HCT116 (cell line): ENCODE measurements around the gene RANBP10. TPM values are rescaled to one million over a fixed set of nuclear protein-coding genes. Genes with fewer than 3 reads are reported as not detected.

Experiments used
- ATAC-seq: fragments of 200-7000 bp; cut with Tn5 transposase; 2 replicates; pipeline ENCODE4 v1.9.1; 2020; ENCODE audit warnings: mild to moderate bottlenecking, moderate library complexity
- BruUV-seq: library from RNA; stranded (reverse); fragments of 400-500 nt; replicated peaks from 2 replicates; lab custom pipeline; 2021; lab: Mats Ljungman, UMichigan
- CTCF ChIA-PET: fragments of 300-600 bp; sonication (Branson Sonifier 250); formaldehyde crosslinking; loops from one replicate; lab custom pipeline; 2021; ENCODE audit warnings: antibody characterized with exemption; lab: Charles Lee
- POLR2A ChIA-PET: fragments of 300-600, 350-600 bp; sonication (Branson Sonifier 250); formaldehyde crosslinking; loops from one replicate; lab custom pipeline; 2021; ENCODE audit warnings: antibody characterized with exemption; lab: Charles Lee
- RAD21 ChIA-PET, 2 experiments: fragments of 300-600 bp; sonication (Branson Sonifier 250); formaldehyde crosslinking; loops; one replicate each; lab custom pipeline; 2023; ENCODE audit warnings: low total read pairs in 2 of 2; ENCODE audit not compliant: uncharacterized antibody in 2 of 2, unreplicated experiment in 2 of 2, low non-redundant PET in 1 of 2; lab: Charles Lee
- DNase-seq: peaks from one replicate; pipeline ENCODE4 v3.0.0-alpha.2; 2010; ENCODE audit warnings: low read depth, low spot score
- H2AFZ ChIP-seq: fragments of 200-600 bp; shearing (Covaris generic), sonication (generic); 2 replicates; pipeline ENCODE4 v1.6.1; 2017; ENCODE audit warnings: low read depth, mixed run types, mixed read lengths, antibody characterized with exemption, low read length; ENCODE audit not compliant: poor library complexity, severe bottlenecking
- H3K27ac ChIP-seq: 2 replicates; pipeline ENCODE4 v1.5.1; 2012; ENCODE audit warnings: low read depth, low read length
- H3K27me3 ChIP-seq: fragments of 200-600 bp; sonication (generic); 2 replicates; pipeline ENCODE4 v1.6.1; 2016; ENCODE audit warnings: mixed run types, low read length, mixed read lengths; ENCODE audit not compliant: insufficient read depth
- H3K36me3 ChIP-seq, 2 experiments: fragments of 200-500 bp in 1 of 2; fragments of 200-600 bp in 1 of 2; sonication (Bioruptor generic) in 1 of 2; sonication (generic) in 1 of 2; 2 replicates each; pipeline versions ENCODE4 v1.5.1 to v1.6.1; 2014 to 2016; ENCODE audit warnings: low read length in 2 of 2, inconsistent platforms in 1 of 2, mixed read lengths in 1 of 2, mixed run types in 1 of 2; ENCODE audit not compliant: insufficient read depth in 2 of 2, control insufficient read depth in 1 of 2
- H3K4me1 ChIP-seq, 2 experiments: fragments of 200-600 bp in 1 of 2; sonication (generic) in 1 of 2; 2 replicates each; pipeline versions ENCODE4 v1.5.1 to v1.6.1; 2012 to 2017; ENCODE audit warnings: low read length in 2 of 2, inconsistent platforms in 1 of 2, mild to moderate bottlenecking in 1 of 2, mixed read lengths in 1 of 2, mixed run types in 1 of 2, moderate library complexity in 1 of 2; ENCODE audit not compliant: insufficient read depth in 2 of 2, control insufficient read depth in 1 of 2
- H3K4me2 ChIP-seq: fragments of 200-600 bp; sonication (generic); 2 replicates; pipeline ENCODE4 v1.6.1; 2017; ENCODE audit warnings: mixed run types, low read length, mixed read lengths
- H3K4me3 ChIP-seq, 2 experiments: fragments of 200-600 bp in 1 of 2; sonication (generic) in 1 of 2; replicated peaks in 1 of 2; 2 replicates each; pipeline ENCODE4 v1.5.1; 2011 to 2016; ENCODE audit warnings: low read length in 2 of 2, control low read depth in 1 of 2, low read depth in 1 of 2, mild to moderate bottlenecking in 1 of 2, mixed read lengths in 1 of 2, mixed run types in 1 of 2
- H3K79me2 ChIP-seq: fragments of 200-600 bp; sonication (generic); 2 replicates; pipeline ENCODE4 v1.6.1; 2017; ENCODE audit warnings: mild to moderate bottlenecking, mixed run types, low read length, moderate library complexity, mixed read lengths; ENCODE audit not compliant: insufficient read depth
- H3K9ac ChIP-seq: fragments of 200-600 bp; sonication (generic); 2 replicates; pipeline ENCODE4 v1.6.1; 2016; ENCODE audit warnings: low read length, mixed read lengths
- H3K9me2 ChIP-seq: fragments of 200-600 bp; sonication (generic), shearing (Covaris generic); 2 replicates; pipeline ENCODE4 v1.6.1; 2017; ENCODE audit warnings: mixed run types, mild to moderate bottlenecking, moderate library complexity; ENCODE audit not compliant: insufficient read depth
- H3K9me3 ChIP-seq, 2 experiments: fragments of 200-500 bp in 1 of 2; fragments of 200-600 bp in 1 of 2; sonication (Bioruptor generic) in 1 of 2; sonication (generic) in 1 of 2; 2 replicates each; pipeline ENCODE4 v1.6.1; 2014 to 2017; ENCODE audit warnings: low read length in 2 of 2, mixed read lengths in 2 of 2, inconsistent platforms in 1 of 2, low read depth in 1 of 2, mild to moderate bottlenecking in 1 of 2, mixed run types in 1 of 2, moderate library complexity in 1 of 2; ENCODE audit not compliant: control insufficient read depth in 1 of 2, insufficient read depth in 1 of 2
- H4K20me1 ChIP-seq: fragments of 200-600 bp; sonication (generic), shearing (Covaris generic); 2 replicates; pipeline ENCODE4 v1.6.1; 2017; ENCODE audit warnings: mixed run types, mild to moderate bottlenecking, moderate library complexity; ENCODE audit not compliant: insufficient read depth
- CBX3 ChIP-seq: IDR thresholded peaks from 2 replicates; pipeline ENCODE4 v1.6.1; 2012; ENCODE audit warnings: low read depth
- EGR1 ChIP-seq: IDR thresholded peaks from 2 replicates; pipeline ENCODE4 v1.6.1; 2012; ENCODE audit warnings: low read depth
- ELF1 ChIP-seq: IDR thresholded peaks from 2 replicates; pipeline ENCODE4 v1.6.1; 2012; ENCODE audit warnings: low read depth, borderline replicate concordance
- EZH2 ChIP-seq: fragments of 200-600 bp; sonication (generic); IDR thresholded peaks from 2 replicates; pipeline ENCODE4 v1.6.1; 2017; ENCODE audit warnings: antibody characterized with exemption, mixed run types
- JUND ChIP-seq: IDR thresholded peaks from 2 replicates; pipeline ENCODE4 v1.6.1; 2012
- POLR2A ChIP-seq: IDR thresholded peaks from 2 replicates; pipeline ENCODE4 v1.7.0; 2011; ENCODE audit warnings: borderline replicate concordance; ENCODE audit not compliant: insufficient read depth, insufficient read length; ENCODE audit errors: extremely low read depth
- POLR2AphosphoS5 ChIP-seq: IDR thresholded peaks from 2 replicates; pipeline ENCODE4 v1.6.1; 2011; ENCODE audit warnings: mild to moderate bottlenecking, low read depth, low read length, moderate library complexity
- RAD21 ChIP-seq: IDR thresholded peaks from 2 replicates; pipeline ENCODE4 v1.6.1; 2012; ENCODE audit warnings: low read depth, mild to moderate bottlenecking
- SRF ChIP-seq: IDR thresholded peaks from 2 replicates; pipeline ENCODE4 v1.6.1; 2012; ENCODE audit warnings: low read depth
- TCF7L2 ChIP-seq: IDR thresholded peaks from 2 replicates; pipeline ENCODE4 v1.7.0; 2011; ENCODE audit warnings: borderline replicate concordance, inconsistent platforms; ENCODE audit not compliant: insufficient read depth, insufficient read length; ENCODE audit errors: extremely low read depth
- YY1 ChIP-seq: IDR thresholded peaks from 2 replicates; pipeline ENCODE4 v1.6.1; 2011; ENCODE audit warnings: low read length, low read depth, moderate library complexity, mild to moderate bottlenecking; ENCODE audit not compliant: insufficient replicate concordance; ENCODE audit errors: extremely low read depth
- ZFX ChIP-seq: fragments of 450-650 bp; IDR thresholded peaks from 2 replicates; pipeline ENCODE4 v1.6.1; 2017
- ZNF274 ChIP-seq: fragments of 200-500 bp; sonication (Bioruptor generic); IDR thresholded peaks from 2 replicates; pipeline ENCODE4 v1.6.1; 2014; ENCODE audit warnings: mild to moderate bottlenecking, low read depth, low read length, inconsistent platforms
- intact Hi-C: fragments of 100-400 bp; cut with micrococcal nuclease; formaldehyde crosslinking; loops from 2 replicates; pipeline ENCODE4 v1.10.0; 2022
- total RNA-seq: library from RNA; stranded (reverse); gene quantifications from one replicate; pipeline ENCODE4 v1.2.1, GENCODE V29; 2021; ENCODE audit not compliant: unreplicated experiment
- TF ChIP-seq, protein P1 (sequence below): IDR thresholded peaks from 2 replicates; pipeline ENCODE4 v1.6.1; 2012
- TF ChIP-seq, protein P2 (sequence below): IDR thresholded peaks from 2 replicates; pipeline ENCODE4 v1.6.1; 2012

RANBP10 gene
- total RNA-seq, 1 experiment from 2014 or later = 16.9 TPM

DNA sequence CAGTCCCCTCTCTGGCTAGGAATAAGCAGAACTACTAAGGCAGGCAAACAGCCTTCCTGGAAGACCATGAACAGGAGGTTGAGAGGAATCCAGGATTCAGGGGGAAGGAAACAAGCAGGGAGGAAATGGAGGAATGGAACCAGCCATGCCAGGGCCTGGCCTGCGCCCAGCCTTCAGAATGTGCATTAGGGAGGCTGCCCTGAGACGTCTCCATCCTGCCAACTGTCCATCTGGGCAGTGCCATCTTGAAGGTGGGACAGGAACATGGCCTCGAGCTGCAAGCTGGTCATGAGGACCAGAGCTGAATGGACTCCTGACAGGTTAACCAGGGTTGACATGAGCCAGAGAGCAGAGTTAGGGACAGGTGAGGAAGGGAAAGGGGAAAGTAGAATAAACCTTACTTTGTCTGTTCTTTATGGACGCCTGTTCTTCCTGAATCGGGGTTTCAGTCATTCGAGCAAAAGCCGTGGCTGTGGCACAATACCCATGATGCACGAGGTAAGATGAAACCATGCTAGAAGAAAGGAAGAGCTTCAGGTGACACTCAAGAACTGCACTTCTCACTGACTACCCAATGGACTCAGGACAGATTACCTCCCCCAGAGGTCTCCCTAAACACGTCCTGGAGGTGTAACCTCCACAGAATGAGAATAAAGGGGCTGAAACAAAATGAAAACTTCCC lies 75.1 kb downstream of the RANBP10 start:
- peaks cover 4 to 5% of the 10 kb centered on the region in 2 experiments; a peak in 3 of 4 replicates for H3K36me3 ChIP-seq
- CTCF ChIA-PET = no interaction called here
- H3K9ac ChIP-seq = no peak overlapping the region
- H3K4me2 ChIP-seq = no peak overlapping the region
- no peaks in the 10 kb centered on the region for H3K9me3 ChIP-seq
- no peak overlapping the region for H3K4me3 ChIP-seq
- no peaks in the 10 kb centered on the region for H4K20me1 ChIP-seq
- POLR2A ChIA-PET = no interaction called here
- DNase-seq (no peak), ATAC-seq (no peak)
- no peaks in the 10 kb centered on the region for H3K79me2 ChIP-seq
- no peak overlapping the region for H2AFZ ChIP-seq
- no peak for TF ChIP-seq ZNF274
- TF ChIP-seq POLR2A = no peak
- TF ChIP-seq POLR2AphosphoS5 = no peak
- TF ChIP-seq, protein P1, sequence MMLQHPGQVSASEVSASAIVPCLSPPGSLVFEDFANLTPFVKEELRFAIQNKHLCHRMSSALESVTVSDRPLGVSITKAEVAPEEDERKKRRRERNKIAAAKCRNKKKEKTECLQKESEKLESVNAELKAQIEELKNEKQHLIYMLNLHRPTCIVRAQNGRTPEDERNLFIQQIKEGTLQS = no peak
- no peak for TF ChIP-seq EZH2
- no peak for TF ChIP-seq CBX3
- no peak for TF ChIP-seq EGR1
- no peak for TF ChIP-seq ZFX
- TF ChIP-seq JUND = no peak
- TF ChIP-seq ELF1 = no peak
- RAD21 ChIA-PET = no interaction called here
- BruUV-seq = no TSS peak
- H3K9me2 ChIP-seq = no peaks in the 10 kb centered on the region
- no peaks in the 10 kb centered on the region for H3K4me1 ChIP-seq
- no peaks in the 10 kb centered on the region for H3K27me3 ChIP-seq
- H3K27ac ChIP-seq = no peak overlapping the region
- intact Hi-C loops = no loop called here

DNA sequence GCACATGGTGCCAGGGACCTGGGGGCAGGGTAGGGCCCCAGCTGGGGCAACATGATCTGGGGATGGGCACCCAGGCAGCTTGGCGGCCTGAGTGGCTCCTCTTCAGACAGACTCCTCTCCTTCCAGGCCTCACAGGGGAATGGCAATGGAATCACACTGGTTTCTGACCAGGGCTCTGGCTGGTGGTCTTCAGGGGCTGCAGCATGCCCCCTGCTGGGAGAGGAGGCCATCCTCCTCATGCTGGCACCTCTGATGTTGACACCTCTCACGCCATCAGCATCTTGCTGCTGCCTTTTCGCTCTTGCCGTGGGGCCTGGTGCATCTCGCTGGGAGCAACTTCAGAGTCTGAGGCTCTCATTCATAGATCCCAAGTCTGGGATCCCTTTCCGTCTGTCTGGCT lies 76.0 kb downstream of the RANBP10 start:
- ATAC-seq (no peak), DNase-seq (no peak)
- peaks cover 4 to 5% of the 10 kb centered on the region in 2 experiments; a peak in 3 of 4 replicates for H3K36me3 ChIP-seq
- H4K20me1 ChIP-seq = no peaks in the 10 kb centered on the region
- H2AFZ ChIP-seq = no peak overlapping the region
- H3K4me1 ChIP-seq = no peaks in the 10 kb centered on the region
- ChIA-PET CTCF (no interaction called here), RAD21 (no interaction called here), POLR2A (no interaction called here)
- H3K27ac ChIP-seq = no peak overlapping the region
- TF ChIP-seq, protein P2, sequence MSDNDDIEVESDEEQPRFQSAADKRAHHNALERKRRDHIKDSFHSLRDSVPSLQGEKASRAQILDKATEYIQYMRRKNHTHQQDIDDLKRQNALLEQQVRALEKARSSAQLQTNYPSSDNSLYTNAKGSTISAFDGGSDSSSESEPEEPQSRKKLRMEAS = no peak
- TF ChIP-seq ZNF274 = no peak
- no peak for TF ChIP-seq YY1
- no peak for TF ChIP-seq ZFX
- TF ChIP-seq RAD21 = no peak
- no peak for TF ChIP-seq POLR2AphosphoS5
- TF ChIP-seq SRF = no peak
- no peak for TF ChIP-seq TCF7L2
- no peaks in the 10 kb centered on the region for H3K9me2 ChIP-seq
- H3K4me2 ChIP-seq = no peak overlapping the region
- no peaks in the 10 kb centered on the region for H3K27me3 ChIP-seq
- no peak overlapping the region for H3K4me3 ChIP-seq
- H3K9ac ChIP-seq = no peak overlapping the region
- H3K9me3 ChIP-seq = no peaks in the 10 kb centered on the region
- no peaks in the 10 kb centered on the region for H3K79me2 ChIP-seq
- BruUV-seq = no TSS peak
- intact Hi-C loops = no loop called here
